SK-N-SH (cell line): ENCODE results near the gene UNC93B1.

Experiments
- CHD2 ChIP-seq: fragments of 150-350 bp; IDR thresholded peaks from 2 replicates; pipeline ENCODE4 v1.6.1; 2018; ENCODE audit warnings: low read length; ENCODE audit not compliant: partially characterized antibody
- EZH2phosphoT487 ChIP-seq: fragments of 200-600 bp; sonication (generic); IDR thresholded peaks from 2 replicates; pipeline ENCODE4 v1.6.1; 2017; ENCODE audit warnings: low read depth, mixed run types, mild to moderate bottlenecking, antibody characterized with exemption, moderate library complexity, borderline replicate concordance
- FOXJ3 ChIP-seq: sonication (generic); formaldehyde crosslinking; IDR thresholded peaks from 2 replicates; pipeline ENCODE4 v1.5.1; 2020; ENCODE audit warnings: mild to moderate bottlenecking, missing genetic modification reagents
- MEF2A ChIP-seq: IDR thresholded peaks from 2 replicates; pipeline ENCODE4 v1.4.0; 2012; ENCODE audit warnings: low read depth, borderline replicate concordance
- MXI1 ChIP-seq: IDR thresholded peaks from 2 replicates; pipeline ENCODE4 v1.6.1; 2012; ENCODE audit warnings: mild to moderate bottlenecking, low read depth, low read length, improper control_type of control experiment
- TAF1 ChIP-seq: IDR thresholded peaks from 2 replicates; pipeline ENCODE4 v1.6.1; 2012; ENCODE audit warnings: low read depth, mild to moderate bottlenecking, low read length, moderate library complexity, borderline replicate concordance
- YY1 ChIP-seq: IDR thresholded peaks from 2 replicates; pipeline ENCODE4 v1.4.0; 2012; ENCODE audit warnings: low read depth, mild to moderate bottlenecking
- TF ChIP-seq, protein P1 (sequence below): fragments of 200-600 bp; sonication (generic); IDR thresholded peaks from 2 replicates; pipeline ENCODE4 v1.6.1; 2017; ENCODE audit warnings: antibody characterized with exemption, mild to moderate bottlenecking, moderate library complexity

DNA sequence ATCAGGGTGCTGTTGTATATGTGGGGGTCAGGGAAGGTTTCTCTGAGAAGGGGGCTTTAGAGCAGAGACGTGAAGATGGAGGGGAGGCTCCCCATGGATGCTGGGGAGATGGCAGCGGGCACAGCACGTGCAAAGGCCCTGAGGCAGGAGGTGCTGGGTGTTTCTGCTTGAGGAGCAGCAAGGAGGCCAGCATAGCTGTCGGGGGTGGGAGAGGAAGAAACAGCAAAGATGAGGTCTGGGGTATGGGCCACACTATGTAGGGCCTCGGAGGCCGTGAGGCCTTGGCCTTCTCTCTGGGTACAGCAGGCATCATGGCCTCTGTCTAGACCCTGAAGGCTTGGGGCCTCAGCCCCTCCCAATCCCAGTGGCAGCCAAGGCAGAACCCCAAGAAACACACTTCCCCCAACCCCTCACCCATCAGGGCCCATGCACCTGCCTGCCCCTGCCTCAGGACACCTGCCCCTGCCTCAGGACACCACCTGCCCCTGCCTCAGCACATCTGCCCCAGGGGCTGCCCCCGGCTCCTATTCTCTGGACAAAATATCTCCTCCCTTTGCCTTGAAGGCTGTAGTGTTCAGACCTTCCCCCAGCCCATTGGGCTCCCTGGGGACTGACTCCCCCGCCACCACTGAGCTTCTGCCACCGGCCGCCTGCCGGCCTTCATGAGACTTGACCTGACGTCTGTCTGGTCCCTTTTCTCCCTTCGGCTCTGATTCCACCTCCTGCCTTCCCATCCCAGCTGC, 12.4 kb upstream of the UNC93B1 start:
- TF ChIP-seq, protein P1, sequence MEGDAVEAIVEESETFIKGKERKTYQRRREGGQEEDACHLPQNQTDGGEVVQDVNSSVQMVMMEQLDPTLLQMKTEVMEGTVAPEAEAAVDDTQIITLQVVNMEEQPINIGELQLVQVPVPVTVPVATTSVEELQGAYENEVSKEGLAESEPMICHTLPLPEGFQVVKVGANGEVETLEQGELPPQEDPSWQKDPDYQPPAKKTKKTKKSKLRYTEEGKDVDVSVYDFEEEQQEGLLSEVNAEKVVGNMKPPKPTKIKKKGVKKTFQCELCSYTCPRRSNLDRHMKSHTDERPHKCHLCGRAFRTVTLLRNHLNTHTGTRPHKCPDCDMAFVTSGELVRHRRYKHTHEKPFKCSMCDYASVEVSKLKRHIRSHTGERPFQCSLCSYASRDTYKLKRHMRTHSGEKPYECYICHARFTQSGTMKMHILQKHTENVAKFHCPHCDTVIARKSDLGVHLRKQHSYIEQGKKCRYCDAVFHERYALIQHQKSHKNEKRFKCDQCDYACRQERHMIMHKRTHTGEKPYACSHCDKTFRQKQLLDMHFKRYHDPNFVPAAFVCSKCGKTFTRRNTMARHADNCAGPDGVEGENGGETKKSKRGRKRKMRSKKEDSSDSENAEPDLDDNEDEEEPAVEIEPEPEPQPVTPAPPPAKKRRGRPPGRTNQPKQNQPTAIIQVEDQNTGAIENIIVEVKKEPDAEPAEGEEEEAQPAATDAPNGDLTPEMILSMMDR = no peak
- TF ChIP-seq YY1 (no peak), MEF2A (no peak), MXI1 (no peak), EZH2phosphoT487 (no peak), FOXJ3 (CRISPR knock-in tag) (no peak), CHD2 (no peak), TAF1 (no peak)
